AML-193 (cell line): ENCODE data around the gene PAQR8.
A peak's percentile ranks its signal among the peaks of the same experiment; 100 is the strongest.
"Not testable (repeated sequence)": the region's sequence is repeated elsewhere in the genome, so short reads cannot be mapped to it uniquely, and the experiment has no call there.

Experiments used
- DNase-seq, 2 experiments: peaks; one replicate each; lab custom pipeline; 2025; lab: John Stamatoyannopoulos, UW

The PAQR8 gene

DNA sequence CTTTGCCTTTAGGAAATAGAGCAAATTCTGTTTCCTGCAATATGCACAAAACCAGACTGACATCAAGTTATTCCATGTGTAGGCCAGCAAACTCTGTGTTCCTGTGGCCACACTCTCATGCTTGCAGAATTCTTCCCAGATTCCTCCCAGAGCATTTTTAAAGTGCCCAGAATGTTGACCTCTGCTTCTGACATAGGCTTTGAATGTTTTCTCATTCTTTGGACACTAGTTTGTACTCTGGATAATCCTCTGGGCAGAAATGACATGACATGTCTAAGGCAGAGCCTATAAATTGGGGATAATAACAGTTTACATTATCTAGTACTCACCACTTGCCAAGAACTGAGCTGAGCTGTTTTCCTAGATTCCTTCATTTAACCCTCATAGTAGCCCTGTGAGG lies 49.0 kb downstream of the PAQR8 start:
- DNase-seq: no peak

- DNase-seq: no peak
Observed at GRCh38 chr6:52411911-52412310, 50.0 kb downstream of the PAQR8 start.

GRCh38 chr6:52415333-52415732 lies 53.4 kb downstream of the PAQR8 start:
- no peak for DNase-seq

- peak in 1 of 2 experiments; percentile 10 for DNase-seq
Observed at GRCh38 chr6:52415917-52416628, 54.1 kb downstream of the PAQR8 start.

- peak; percentile 55 to 68 for DNase-seq
Observed at GRCh38 chr6:52416629-52417151, 54.7 kb downstream of the PAQR8 start.

DNA sequence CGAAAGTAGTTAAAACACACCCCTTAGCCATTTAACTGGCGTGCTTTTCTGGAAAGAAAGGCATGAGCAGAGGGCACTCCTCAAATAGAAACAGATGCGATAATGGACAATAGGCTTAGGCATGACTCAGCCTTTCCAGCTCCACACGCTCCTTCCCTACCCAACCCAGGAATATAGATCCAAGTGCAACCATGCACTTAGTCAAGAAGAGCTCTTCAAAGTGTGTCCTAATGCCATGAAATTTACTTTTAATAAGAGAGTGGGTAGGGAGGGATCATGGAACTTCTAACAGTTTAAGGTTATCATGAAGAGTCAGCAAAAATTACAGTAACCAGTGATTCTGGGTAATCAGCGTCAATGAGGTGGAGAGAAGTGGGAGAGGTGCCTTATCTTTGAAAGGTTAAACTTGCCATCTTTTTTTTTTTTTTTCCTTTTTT lies 55.7 kb downstream of the PAQR8 start:
- DNase-seq: no peak

GRCh38 chr6:52418606-52419005 lies 56.7 kb downstream of the PAQR8 start:
- no peak for DNase-seq

GRCh38 chr6:52419809-52420667 lies 58.1 kb downstream of the PAQR8 start, which contains the start of gene EFHC1:
TSS of gene EFHC1 (plus strand) at chr6:52420342. CDS start at chr6:52420411, 69 bp downstream.
- DNase-seq: peak; percentile 99

DNA sequence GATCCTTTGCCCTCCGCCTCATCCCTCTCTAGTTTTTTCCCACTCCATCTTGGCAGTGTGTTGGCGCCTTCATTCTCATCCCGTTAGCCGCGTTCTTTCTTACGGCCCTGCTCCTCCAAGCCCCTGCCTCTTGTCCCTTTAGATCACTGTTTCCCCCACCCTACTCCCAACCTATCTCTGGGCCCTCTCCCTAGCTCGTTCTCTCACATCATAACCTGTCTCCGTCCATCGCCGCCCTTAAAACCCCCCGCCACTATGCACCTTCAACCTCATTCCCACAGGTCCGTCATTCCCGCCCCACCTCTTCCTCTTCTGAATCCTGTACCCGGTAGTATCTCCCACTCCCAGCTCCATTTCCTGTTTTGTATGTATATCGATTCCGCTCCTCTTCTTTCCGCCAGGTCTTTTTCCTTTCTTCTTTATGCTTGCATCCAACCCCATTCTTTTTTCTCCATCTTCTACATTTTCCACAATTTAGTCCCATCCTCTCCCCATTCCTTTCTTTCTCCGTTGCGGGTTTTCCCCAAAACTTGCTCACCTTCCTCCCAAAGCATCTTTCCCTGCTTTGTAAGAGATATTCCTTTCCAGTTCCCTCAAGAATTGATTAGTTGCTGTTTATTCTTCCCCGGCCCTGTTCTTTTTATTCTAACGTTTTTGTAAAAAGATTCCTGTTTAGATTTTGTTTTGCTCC lies 58.9 kb downstream of the PAQR8 start:
- no peak for DNase-seq

DNA sequence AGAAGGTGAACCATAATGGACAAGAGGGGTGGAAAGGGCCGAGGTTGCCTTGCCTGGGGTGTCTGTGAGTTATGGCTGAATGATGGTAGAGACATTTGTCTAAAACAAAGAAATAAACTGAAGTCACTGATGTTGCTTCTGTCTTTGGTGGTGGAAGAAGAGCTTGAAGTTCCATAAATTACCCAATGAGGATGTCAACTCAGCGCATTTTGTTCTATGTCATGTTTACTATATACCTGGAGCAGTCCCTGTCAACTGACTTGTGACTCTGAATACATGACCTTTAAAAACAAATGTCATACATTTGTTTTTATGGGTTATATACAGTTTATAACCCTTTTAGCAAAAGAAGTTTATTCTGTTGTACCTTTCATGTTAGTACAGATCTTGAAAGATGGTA lies 60.2 kb downstream of the PAQR8 start:
- DNase-seq: no peak

DNA sequence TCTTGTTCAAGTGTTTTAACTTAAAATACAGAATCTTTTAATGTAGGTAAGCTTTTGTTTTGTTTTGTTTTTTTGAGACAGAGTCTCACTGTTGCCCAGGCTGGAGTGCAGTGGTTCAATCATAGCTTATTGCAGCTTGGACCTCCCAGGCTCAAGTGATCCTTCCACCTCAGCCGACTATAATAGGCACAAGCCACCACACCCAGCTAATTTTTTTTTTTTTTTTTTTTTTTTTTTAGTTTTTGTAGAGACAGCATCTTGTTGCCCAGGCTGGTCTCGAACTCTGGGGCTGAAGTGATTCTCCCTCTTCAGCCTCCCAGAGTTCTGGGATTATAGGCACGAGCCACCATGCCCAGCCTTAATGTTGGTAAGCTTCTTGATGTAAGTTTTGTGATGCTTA lies 61.5 kb downstream of the PAQR8 start:
- DNase-seq: no peak

DNA sequence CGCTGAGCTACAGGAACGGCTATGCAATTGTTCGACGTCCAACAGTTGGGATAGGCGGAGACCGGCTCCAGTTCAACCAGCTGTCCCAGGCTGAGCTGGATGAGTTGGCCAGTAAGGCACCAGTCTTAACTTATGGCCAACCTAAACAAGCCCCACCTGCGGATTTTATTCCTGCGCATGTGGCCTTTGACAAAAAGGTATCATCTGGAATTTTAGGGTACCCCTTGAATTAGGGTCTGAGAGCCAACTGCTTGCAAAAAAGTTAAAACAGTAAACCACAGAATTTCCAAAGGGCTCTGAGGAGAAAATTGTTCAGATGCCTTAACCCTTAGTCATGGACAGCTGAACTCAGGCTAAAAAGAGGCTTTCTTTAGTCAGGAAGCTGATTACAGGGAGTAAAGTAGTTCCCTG lies 62.0 kb downstream of the PAQR8 start:
- DNase-seq: no peak

DNA sequence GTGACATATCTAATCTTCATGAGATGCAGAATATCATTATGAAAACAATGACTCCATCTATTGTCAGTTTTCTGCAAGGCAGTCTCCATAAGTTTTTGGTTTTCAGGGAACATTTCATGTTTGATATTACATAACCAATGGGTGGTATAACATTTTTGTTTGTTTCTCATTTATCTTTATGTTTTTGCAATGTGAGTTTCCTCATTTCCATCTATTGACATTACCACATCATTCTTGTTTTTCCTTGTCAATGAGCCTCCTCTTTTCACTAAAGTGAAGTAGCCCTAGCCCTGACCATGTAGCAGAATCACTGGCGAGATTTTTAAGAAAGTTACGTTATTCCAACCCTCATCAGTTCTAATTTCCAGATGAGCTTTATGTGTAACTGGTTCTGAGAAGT lies 62.6 kb downstream of the PAQR8 start:
- no peak for DNase-seq

GRCh38 chr6:52426667-52427066 lies 64.7 kb downstream of the PAQR8 start:
- no peak for DNase-seq

GRCh38 chr6:52433294-52433693 lies 71.3 kb downstream of the PAQR8 start:
- DNase-seq: not testable (repeated sequence)

DNA sequence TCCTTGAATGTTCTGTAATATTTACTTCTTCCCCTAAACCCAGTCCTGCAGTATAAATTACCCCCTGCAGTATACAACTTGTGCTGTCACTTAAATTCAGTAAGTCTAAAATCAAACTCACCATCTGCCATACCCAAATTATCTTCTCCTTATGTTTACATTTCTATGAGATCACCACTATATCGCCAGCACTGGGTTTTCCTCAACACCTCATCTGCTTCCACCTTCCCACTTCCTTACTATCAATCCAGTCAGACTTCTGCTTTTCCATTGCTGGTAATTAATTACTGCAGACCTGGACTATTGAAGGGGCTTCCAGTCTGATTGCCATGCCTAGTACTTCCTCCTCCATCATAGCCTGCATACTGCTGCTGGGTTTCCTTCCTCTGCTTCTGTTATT lies 73.4 kb downstream of the PAQR8 start:
- no peak for DNase-seq

DNA sequence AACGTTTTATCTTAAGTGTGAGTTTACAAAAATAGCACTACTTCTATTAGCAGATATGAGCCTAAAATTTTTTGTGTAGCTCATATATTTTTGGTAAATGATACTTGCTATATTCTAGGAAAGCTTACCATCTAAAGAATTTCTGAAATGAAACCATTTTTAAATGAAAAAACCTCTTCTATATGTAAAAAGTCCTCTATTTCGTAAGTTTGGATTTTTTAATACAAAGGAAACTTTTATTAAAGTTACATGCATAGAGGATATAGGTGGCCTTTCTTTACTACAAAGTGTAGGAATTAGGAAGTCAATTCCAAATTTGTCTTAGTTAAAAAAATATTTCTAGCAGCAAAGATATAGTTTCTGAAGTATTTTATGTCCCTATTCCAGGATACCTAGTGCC lies 77.0 kb downstream of the PAQR8 start:
- DNase-seq: no peak

DNA sequence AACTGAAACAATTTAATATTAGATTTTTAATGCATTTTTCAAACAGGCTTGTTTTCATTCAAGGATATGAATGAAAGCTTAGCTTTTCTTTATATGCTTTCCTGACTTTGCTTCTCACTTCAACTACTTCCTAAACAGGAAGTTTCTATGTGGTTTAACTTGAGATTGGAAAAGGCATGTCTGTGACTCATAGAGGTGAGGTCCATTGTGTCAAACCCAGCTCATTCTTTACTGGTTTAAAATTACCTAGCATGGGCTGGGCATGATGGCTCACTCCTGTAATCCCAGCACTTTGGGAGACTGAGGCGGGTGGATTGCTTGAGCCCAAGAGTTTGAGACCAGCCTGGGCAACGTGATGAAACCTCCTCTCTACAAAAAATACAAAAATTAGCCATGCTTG lies 92.6 kb downstream of the PAQR8 start:
- DNase-seq: no peak

GRCh38 chr6:52457096-52457495 lies 95.1 kb downstream of the PAQR8 start:
- no peak for DNase-seq
